NCI-H2227 treated with DMSO at 0.1 percent for 48 hours (cell line): ENCODE measurements around the gene VSTM4.

Source experiments
- DNase-seq: peaks from one replicate; lab custom pipeline; 2025; lab: John Stamatoyannopoulos, UW

VSTM4 gene

GRCh38 chr10:49141541-49142332 lies 26.4 kb upstream of the VSTM4 start:
- no peak for DNase-seq

GRCh38 chr10:49140304-49141177 lies 25.2 kb upstream of the VSTM4 start:
- no peak for DNase-seq

- no peak for DNase-seq
These were observed 24.5 kb upstream of the VSTM4 start for GRCh38 chr10:49139846-49140195.

- DNase-seq, result no peak
These were observed 23.9 kb upstream of the VSTM4 start for GRCh38 chr10:49139028-49139845.

GRCh38 chr10:49138361-49138891 lies 23.1 kb upstream of the VSTM4 start:
- no peak for DNase-seq

- DNase-seq, result no peak
These were observed 21.2 kb upstream of the VSTM4 start for GRCh38 chr10:49136525-49136924.

- DNase-seq, result no peak
These were observed 20.4 kb upstream of the VSTM4 start for GRCh38 chr10:49135575-49136313.

- no peak for DNase-seq
These were observed 19.0 kb upstream of the VSTM4 start for GRCh38 chr10:49134327-49134726.

- DNase-seq, result no peak
These were observed 18.5 kb upstream of the VSTM4 start, which contains the start of gene FAM170B for GRCh38 chr10:49133706-49134248. TSS of gene FAM170B (minus strand) at chr10:49134021. CDS start at chr10:49133918, 103 bp downstream.

GRCh38 chr10:49132362-49132737 lies 17.0 kb upstream of the VSTM4 start:
- DNase-seq, result no peak

- DNase-seq, result no peak
These were observed 16.4 kb upstream of the VSTM4 start for GRCh38 chr10:49131507-49132361.

GRCh38 chr10:49129376-49129775 lies 14.1 kb upstream of the VSTM4 start:
- no peak for DNase-seq

GRCh38 chr10:49128854-49129253 lies 13.5 kb upstream of the VSTM4 start:
- no peak for DNase-seq

GRCh38 chr10:49123981-49124950 lies 8.9 kb upstream of the VSTM4 start:
- no peak for DNase-seq

- DNase-seq, result no peak
These were observed 5.6 kb upstream of the VSTM4 start for GRCh38 chr10:49120911-49121310.

- DNase-seq, result no peak
These were observed 4.4 kb upstream of the VSTM4 start for GRCh38 chr10:49119746-49120145.

- DNase-seq, result no peak
These were observed 3.2 kb upstream of the VSTM4 start for GRCh38 chr10:49118430-49119074.

GRCh38 chr10:49117376-49118070 lies 2.2 kb upstream of the VSTM4 start:
- no peak for DNase-seq
